HG02623 (cell line): ENCODE measurements around the gene HRH3.

Experiments used
- ATAC-seq: cut with Tn5 transposase; IDR thresholded peaks from one replicate; pipeline ENCODE4 v1.9.1; 2021; ENCODE audit warnings: moderate library complexity; ENCODE audit not compliant: unreplicated experiment

The HRH3 gene

DNA sequence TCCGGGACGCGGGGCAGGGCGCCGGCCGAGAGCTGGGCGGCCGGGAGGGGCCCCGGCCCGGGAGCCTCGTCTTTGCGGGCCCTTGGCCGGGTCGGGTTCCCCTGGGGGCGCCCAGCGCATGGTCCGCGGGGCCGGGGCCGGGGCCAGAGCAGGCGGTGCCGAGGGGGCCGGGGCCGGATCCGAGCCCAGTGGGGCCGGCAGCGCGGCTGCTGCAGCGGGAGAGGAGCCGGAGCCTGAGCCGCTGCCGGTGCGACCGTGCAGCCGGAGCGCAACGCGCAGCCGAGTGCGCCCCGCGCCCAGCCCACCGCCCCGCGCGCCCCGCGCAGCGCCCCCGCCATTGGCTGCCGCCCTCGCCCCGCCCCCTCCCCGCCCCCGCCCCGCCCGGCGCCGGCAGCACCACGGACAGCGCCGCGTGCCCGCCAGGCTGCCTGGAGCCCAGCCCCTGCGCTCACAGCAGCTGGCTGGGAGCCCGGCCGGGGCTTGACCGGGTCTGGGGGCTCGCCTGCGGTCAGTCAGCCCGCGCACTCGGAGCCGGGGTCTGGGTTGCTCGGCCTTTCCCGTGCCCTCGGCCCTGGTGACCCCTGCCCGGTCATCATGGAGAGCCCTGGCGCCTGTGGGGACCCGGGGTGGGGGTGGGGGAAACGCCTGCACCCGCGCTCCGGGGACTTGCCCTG lies at the start of gene HRH3:
HRH3 (minus strand) TSS at position 287 of the 674 bp plus-strand sequence. CDS start 308 bp downstream, outside the sequence.
- no peak for ATAC-seq

DNA sequence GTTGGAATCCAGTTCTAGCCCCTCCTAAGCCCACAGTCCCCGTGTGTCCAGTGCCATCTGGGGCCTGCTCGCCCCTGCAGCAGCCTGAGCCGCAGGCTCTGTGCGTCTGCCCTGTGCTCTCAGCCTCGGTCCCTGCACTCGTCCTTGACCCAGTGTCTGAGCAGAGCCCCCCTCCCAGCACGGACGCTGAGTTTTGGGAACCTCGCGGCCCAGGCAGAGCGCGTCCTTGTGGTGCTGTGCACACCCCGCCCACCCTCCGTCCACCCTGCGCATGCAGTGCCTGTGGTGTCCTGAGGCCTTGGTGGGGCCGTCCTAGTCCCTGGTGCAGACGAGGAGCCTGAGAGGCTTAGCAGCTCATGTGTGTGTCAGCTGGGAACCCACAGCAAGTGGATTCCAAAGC lies 49.8 kb upstream of the HRH3 start:
- ATAC-seq: no peak

DNA sequence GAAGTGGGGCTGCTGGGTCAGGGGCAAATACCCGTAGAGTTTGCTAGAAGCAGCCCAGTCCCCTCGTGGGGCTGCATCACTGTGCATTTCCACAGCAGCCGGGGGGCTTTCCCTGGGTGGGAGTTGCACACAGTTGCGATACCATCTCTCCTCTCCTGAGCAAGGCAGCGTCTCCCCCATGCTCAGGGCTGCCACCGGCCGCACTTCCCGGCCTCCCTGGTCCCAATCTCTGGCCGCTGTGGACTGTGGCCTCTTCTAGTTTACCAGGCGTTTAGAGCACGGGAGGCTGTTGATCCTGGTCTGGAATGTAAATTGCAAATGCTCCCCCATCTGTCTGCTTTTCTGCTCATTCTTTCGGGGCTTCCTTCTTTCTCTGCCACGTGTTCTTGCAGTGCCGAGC lies 49.3 kb upstream of the HRH3 start:
- no peak for ATAC-seq

DNA sequence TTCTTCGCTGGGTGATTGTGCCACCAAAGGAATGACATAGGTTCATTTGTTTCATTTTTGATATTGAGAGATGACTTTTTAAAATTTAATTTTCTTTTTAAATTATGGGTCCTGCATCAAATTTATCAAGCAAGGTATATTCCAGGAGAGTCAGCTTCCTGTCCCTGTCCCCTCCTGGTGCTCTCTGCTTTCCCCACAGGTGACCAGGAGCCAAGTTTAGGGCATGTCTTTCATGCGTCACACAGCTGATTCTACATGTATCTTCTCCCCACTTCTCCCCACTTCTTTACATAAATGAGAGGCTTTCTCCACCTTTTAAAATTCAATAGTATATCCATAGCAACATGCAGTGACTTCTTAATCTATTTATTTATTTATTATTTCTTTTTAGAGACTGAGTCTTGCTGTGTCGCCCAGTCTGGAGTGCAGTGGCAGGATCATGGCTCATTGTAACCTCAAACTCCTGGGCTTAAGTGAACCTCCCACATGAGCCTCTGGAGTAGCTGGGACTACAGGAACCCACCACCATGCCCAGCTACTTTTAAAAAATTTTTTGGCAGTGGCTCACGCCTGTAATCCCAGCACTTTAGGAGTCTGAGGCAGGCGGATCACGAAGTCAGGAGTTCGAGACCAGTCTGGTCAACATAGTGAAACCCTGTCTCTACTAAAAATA lies 48.3 kb upstream of the HRH3 start:
- ATAC-seq: no peak

DNA sequence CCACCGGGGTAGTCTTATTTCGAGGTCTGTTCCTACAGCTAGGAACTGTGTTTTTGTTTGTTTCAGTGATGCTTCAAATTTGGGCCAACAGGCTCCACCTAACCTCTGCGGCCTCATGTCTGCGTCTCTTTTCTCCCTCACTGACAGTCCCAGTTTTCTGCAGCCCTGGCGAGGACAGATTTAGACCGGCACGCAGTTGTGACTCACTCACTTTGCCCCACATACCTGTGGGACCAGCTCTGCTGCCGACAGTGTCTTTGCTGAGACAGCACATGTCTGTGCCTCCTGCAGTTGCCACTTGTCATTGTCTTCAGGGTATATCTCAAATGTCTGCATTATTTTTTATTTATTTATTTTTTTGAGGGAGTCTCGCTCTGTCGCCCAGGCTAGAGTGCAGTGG lies 47.5 kb upstream of the HRH3 start:
- no peak for ATAC-seq

DNA sequence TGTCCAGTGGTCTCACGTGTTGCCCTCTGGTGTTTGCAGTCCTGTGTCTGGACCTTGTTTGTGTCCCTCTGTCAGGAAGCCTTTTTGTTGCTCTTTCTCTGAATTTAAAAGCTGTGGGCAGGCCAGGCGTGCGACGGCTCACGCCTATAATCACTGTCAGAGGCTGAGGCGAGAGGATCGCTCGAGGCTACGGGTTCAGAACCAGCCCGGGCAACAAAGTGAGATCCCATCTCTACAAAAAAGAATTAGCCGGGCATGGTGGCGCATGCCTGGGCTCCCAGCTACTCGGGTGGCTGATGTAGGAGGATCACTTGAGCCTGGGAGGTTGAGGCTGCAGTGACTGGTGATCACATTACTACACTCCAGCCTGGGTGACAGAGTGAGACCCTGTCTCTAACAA lies 46.8 kb upstream of the HRH3 start:
- ATAC-seq: no peak

DNA sequence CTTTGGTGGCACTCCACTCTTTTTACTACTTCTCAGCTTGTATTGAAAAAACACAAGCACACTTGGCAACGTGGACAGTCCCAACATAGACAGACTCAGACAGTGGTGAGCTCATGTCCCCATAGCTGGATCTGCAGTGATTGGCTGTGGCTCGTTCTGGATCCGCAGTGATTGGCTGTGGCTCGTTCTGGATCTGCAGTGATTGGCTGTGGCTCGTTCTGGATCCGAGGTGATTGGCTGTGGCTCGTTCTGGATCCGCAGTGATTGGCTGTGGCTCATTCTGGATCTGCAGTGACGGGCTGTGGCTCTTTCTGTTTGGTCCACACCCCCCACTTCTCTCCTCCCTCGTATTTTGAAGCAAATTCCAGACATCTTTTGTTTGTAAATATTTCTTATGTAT lies 46.3 kb upstream of the HRH3 start:
- ATAC-seq: no peak

DNA sequence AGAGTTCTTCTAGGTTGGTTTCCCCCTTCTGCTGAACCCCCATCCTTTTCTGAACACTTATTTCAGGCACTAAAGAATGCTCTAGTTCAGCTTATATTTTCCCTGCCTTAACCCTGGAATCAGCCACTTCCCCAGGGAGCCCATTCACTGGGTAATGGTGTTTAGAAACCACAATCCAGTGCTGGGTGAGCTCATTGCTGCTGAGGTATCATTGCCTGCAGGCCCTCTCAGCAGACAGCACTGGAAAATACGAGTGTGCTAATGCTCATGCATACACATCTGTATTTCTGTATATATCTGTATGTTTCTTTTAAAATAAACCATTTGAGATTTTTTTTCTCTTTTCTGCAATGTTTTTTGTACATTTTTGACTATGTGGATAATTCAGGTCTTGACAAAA lies 45.3 kb upstream of the HRH3 start:
- ATAC-seq: no peak

DNA sequence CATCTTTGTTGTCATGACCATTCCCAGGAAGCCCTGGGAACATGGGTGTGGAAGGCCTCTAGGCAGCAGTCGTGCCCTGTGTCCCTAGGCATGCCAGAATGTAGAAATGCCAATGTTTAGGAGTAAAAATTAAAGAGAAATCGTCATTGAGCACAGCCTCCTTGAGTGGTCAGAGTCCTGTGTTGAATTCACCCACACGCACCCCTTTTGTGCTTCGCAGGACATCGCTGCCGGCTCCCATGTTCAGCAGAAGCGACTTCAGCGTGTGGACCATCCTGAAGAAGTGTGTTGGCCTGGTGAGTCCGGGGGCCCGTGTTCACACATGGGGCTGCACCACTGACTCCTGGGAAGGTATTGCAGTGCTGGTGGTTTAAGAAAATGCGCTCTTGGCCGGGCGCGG lies 43.3 kb upstream of the HRH3 start:
- ATAC-seq: no peak

DNA sequence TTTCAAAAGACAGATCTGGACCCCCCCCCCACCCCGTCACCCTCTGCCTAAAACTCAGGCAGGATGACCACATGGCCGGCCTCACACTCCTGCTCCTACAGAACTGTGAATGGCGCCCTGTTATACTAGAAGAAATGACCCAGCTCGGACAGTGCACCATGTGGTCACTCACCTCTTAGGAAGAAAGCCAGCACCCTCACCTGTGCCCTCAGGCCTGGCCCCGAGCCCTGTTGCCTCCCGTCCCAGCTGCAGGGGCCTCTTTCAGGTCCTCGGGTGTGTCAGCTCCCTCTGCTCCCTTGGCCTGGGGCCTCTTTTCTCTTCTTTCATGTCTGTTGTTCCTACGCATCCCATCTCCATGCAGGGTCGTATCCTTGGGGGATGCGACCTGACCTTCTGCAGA lies 42.0 kb upstream of the HRH3 start:
- ATAC-seq: no peak

DNA sequence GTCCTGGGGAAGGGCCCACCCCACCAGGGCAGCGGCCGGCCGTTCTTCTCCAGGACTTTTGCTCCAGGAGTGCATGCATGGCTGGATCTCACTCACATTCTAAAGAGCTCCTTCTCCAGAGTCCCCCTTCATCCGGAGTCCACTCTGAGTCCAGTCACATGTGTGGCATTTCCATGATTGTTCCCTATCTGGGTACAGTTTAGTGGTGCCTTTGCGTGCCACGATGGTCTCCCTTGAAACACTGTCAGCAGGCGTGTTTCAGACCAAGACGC lies 39.2 kb upstream of the HRH3 start:
- no peak for ATAC-seq

DNA sequence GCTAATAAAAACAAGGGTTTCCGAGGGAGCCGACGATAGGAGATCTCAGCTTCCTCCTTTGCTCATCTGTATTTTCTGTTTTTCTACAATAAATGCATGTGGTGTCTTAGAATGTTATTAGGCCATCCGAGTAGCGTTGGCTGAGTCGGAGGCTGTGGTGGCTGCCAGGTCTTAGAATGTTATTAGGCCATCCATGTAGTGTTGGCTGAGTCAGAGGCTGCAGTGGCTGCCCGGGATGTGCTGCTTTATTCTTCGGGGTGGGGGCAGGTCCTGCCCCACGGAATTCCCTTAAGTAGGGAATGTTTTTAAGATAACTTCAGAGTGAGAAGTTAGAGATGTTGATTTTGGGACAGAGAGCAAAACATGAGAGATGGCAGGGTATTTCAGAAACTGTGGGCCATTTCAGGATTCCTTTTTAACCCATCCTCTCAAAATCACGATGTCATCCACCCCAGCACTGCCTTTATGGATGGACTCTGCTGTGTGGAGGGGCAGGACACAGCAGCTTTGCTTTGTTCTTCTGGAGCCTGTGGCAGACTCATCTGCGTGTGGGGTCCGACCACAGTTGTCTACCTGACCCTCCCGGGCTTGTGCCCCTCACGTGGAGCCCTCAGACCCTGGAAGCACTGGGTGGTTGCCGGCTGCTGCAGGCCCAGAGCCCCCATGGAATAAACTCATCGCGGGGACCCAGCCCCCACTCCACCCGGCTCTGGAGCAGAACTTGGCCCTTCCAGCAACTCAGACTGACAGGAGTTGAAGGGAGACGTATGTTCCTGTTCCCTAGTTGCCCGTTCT lies 38.6 kb upstream of the HRH3 start:
- no peak for ATAC-seq

DNA sequence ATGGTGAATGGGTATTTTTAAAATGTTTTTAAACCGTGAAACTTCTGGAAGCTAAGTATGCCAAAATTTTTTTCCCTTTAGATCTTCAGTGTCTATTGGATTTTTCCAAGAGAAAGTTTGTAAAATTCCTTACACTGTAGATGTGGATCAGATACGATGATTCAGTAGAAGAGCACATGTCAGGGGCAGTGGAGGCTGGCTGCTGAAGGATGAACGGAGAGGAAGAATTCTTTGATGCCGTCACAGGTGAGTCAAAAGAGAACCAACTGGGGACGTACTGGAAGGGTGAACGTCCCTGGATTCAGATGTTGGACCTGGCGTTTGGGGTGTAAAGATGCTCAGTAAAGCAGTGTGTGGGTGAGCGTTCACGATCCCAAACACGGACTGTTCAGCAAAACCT lies 35.9 kb upstream of the HRH3 start:
- no peak for ATAC-seq

DNA sequence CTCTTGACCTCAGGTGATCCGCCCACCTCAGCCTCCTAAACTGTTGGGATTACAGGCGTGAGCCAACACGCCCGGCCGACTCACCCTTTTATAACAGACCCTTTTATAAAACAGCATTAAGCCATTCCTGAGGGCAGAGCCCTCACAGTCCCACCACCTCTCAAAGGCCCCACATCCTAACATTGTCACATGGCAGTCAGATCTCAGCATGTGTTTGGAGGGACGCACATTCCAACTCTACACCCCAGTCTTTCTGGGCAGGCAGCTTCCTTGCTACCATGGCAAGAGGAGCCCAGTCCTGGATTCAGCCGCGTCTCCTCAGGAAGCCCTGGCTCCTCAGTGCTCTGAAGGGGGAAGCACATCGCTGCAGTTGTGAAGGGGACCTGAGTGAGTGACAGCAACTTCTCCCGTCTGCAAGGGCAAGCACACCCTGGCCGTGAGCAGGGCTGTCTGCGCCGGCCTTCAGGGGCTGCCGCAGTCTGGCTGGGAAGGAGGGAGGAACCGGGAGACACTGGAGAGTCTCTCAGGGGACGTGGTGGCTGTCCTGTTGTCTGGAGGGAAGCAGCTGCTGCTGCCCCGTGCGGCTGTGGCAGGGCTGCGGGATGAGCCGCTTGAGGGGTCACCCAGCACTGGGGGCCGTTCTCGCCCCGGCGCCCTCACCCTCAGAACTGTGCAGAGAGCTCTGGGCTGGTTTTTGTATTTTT lies 34.1 kb upstream of the HRH3 start:
- no peak for ATAC-seq

DNA sequence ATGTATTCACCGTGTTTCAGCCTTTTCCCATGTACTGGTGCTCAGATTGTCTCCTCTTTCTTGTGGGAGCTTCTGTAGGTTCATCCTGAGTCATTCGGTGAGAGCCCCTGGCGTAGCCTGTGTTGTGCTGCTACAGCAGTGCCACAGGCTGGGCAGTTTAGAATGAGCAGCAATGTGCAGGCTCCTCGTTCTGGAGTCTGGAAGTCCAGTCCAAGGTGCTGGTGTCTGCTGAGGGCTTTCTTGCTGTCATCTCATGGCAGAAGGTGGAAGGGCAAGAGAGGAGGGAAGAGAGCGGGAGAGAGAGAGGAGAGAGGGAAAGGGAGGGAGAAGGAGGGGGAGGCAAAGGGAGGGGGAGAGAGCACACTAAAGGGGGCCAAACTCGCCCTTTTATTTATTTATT lies 33.3 kb upstream of the HRH3 start:
- ATAC-seq: no peak

DNA sequence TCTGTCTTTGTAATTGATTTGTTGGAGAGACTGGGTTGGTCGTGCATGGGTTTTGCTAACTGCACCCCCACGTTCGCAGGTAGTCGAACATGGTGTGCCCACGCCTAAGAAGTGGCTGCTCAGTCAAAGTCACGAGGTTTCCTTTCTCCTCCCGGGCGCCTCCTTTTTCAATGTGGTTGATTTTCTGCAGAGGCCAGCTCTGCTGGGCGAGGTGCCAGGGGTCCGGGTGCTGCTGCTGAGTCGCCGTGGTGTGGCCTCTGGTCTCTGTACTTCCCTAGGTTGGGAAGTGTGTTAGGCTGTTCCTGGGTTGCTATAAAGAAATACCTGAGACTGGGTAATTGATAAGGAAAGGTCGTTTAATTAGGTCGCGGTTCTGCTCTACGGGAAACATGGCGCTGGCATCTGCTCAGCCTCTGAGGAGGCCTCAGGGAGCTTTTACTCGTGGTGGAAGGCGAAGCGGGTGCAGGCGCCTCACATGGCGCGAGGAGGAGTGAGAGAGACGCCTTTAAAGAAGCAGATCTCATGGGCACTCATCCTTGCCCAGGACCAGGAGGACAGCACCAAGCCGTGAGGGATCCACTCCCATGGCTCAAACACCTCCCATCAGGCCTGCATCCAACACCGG lies 32.4 kb upstream of the HRH3 start:
- ATAC-seq: no peak

DNA sequence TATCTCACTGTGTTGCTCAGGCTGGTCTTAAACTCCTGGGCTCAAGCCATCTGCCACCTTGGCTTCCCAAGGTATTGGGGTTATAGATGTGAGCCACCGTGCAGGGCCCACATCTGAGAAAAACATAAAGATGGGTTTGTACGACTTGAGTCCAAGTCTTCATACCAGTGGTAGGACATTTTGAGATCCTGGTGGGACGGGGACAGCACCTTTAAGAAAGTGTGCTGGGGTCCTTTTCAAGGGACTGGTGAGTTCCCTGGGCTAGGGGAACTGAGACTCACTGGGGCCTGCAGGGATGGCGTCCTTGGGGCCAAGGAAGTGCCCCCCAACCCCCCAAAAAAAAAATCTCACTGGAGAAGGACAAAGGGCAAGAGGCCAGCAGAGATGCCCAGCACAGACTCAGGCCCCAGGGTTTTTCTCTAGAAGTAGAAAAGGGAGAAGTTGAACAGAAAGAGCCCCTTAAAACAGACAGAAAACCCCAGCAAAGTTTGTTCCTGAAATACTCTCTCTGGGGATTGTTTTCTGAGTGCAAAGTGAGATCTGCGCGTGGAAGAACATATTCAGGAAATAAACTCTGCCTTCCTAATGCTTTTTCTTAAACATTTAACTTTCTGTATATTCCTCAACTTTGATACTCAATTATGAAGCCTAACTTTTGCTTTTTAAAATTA lies 28.9 kb upstream of the HRH3 start:
- no peak for ATAC-seq

DNA sequence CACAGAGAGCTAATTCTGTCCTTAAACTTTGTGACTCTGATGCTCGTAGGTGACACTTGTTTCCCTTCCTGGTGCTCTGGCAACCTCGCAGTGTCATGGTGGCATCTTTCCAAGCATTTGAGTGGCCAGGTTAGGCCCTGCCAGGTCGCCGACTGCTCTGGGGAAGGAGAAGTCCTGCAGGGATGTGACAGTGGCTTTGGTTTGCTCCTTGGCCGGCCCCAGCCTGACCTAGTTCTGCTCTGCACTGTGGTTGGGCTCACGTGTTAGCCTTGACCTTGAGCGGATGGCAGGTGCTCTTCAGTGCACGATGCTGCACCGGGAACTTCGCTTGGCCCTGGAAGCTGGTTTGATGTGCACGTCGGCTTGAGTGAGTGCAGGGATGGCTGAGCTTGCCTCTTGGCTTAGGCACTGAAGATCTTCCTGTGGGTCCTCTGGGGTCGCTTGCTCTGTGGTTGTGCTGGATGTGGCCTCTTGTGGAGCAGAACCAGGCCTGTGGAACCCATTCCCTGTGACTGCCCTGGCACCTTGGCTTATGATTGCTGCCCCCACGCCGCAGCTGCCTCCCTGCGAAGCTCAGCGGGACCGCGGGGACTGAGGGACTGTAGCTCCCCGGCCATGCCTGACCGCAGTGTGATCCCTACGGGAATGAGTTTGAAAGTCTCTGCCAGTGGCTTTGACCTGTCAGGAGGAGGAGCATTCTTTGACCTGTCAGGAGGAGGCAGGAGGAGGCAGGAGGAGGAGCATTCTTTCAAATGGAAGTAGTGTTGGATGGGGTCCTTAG lies 27.0 kb upstream of the HRH3 start:
- ATAC-seq: no peak

DNA sequence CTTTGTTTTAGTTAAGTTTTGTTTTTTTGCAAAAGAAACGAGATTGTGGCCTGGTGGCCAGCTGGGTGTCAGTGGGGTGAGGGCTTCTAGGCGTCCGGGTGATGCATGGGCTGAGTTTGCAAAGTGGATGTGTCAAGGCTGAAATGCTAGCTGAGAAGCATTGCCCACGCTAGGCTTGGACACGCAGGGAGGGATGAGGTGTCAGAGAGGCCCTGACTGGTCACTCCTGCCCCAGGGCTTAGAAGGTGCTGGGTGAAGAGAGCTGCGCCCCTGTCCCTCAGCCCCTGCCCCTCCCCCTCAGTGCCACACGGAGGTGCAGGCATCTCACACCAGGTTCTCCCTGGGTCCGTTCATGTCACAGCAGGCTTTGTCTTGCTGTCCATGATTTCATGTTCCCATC lies 26.4 kb upstream of the HRH3 start:
- ATAC-seq: no peak

DNA sequence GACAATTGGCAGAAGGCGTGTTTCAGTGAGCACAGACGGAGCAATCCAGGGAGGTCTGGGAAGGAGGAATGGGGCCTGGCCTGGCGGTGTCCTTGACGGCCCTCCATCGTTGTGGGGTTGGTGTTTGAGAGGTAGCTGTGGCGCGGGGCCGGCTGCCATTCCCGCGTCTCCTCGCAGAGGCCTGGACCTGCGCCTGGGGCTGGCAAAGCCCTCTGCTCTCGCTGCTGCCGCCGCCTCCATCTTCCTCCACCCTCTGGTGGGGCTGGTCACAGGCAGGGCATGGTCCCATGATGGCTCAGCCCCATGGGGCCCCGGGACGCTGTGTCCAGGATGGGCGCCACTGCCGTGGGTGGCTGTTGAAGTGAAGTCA lies 25.8 kb upstream of the HRH3 start:
- no peak for ATAC-seq
